ENCODE data around the gene ABRAXAS1.
"Not testable (repeated sequence)": the region's sequence is repeated elsewhere in the genome, so short reads cannot be mapped to it uniquely, and the experiment has no call there.

The ABRAXAS1 gene

GRCh38 chr4:83484500-83485461, at the start of gene ABRAXAS1:
Gene ABRAXAS1 (minus strand): TSS chr4:83485100. CDS start chr4:83485072, 28 bp downstream.
- DNase-seq = peak; percentile 94

- no peak for DNase-seq
Observed at GRCh38 chr4:83527671-83528070, 42.8 kb upstream of the ABRAXAS1 start.

GRCh38 chr4:83522239-83522638, 37.3 kb upstream of the ABRAXAS1 start:
- DNase-seq = no peak

DNA sequence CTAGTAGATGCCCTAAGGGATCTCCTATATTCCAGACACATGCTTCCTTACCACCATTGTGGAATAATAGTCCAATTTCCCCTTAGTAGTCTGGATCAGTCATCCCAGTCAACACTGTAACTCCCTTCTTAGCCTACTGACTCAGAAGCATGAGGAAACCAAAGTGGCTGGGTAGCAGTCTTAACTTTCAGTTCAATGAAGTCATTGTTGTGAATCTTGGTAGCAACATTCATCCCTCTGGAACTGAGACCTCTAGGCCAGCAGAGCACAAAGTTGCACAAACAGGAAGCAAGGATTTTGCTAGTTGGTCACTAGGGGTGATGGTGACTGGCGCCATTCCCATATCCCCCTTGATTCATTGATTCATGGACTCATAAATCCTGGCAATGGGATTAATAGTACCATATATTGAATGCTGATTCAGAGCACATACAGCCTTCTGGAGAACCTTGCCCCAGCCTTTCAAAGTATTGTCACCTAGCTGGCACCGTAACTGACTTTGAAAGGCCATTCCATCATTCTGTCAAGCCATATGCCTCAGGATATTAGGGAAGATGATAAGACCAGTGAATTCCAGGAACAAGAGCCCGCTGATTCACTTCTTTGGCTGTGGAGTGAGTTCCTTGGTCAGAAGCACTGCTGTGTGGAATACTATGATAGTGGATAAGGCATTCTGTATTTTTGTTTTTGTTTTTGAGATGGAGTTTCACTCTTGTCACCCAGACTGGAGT, 31.3 kb upstream of the ABRAXAS1 start:
- DNase-seq = peak; percentile 65

GRCh38 chr4:83510442-83510841, 25.5 kb upstream of the ABRAXAS1 start:
- no peak for DNase-seq

DNA sequence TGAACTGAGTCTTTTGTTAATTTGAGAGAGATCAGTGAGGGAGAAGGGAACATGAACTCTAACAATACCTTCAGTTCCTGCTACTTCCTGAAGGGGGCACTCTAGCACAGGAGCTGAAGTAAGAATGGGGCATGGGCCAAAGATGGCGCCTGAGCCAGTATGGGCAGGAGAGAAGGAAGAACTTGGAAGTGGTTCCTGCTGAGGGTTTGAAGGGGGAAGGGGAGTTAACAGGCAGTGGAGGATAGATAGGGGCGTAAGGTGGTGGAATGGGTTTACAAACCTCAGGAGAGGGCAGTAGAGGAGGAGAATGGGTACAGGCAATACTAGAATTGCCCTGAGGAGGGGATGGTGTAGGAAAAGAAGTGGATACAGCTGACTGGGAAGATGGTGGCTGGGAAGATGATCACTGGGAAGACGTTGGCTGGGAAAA, 24.3 kb upstream of the ABRAXAS1 start:
- DNase-seq = peak; percentile 42

GRCh38 chr4:83504996-83505395, 20.1 kb upstream of the ABRAXAS1 start:
- no peak for DNase-seq

GRCh38 chr4:83504503-83504902, 19.6 kb upstream of the ABRAXAS1 start:
- no peak for DNase-seq

- DNase-seq = no peak
Observed at GRCh38 chr4:83503974-83504373, 19.1 kb upstream of the ABRAXAS1 start.

GRCh38 chr4:83501671-83502070, 16.8 kb upstream of the ABRAXAS1 start:
- not testable (repeated sequence) for DNase-seq

DNA sequence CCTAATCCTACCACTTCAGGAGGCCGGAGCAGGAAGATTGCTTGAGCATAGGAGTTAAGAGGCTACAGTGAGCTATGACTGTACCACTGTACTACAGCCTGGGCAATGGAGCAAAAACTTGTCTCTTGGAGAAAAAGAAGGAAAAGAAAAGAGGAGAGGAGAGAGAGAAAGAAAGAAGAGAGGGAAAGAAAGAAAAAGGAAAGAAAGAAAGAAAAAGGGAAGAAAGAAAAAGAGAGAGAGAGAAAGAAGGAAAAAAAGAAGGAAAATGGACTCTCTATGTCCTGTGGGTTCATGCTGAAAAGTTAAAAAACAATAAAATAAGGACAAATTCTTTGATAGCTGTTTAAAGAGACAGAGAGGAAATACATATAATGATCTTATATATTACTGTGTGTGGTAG, 13.3 kb upstream of the ABRAXAS1 start:
- DNase-seq = no peak

- not testable (repeated sequence) for DNase-seq
Observed at GRCh38 chr4:83496085-83496917, 11.4 kb upstream of the ABRAXAS1 start.

GRCh38 chr4:83490876-83491450, 6.1 kb upstream of the ABRAXAS1 start:
- DNase-seq = peak; percentile 28

- DNase-seq = no peak
Observed at GRCh38 chr4:83489711-83490326, 4.9 kb upstream of the ABRAXAS1 start.

GRCh38 chr4:83486457-83487129, 1.7 kb upstream of the ABRAXAS1 start:
- DNase-seq = no peak

DNA sequence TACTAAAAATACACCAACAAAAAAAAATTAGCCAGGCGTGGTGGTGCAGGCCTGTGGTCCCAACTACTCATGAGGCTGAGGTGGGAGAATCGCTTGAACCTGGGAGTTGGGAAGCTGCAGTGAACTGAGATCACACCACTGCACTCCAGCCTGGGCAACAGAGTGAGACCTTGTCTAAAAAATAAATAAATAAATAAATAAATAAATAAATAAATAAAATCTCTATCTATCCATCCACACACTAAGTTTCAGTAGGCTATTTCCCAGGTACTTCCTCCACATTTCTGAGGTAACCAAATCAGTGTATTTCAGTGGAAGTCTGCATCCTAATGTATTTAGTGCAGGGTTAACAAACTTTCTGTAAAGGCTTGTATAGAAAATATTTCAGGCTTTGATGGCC, 10.9 kb downstream of the ABRAXAS1 start:
- no peak for DNase-seq

DNA sequence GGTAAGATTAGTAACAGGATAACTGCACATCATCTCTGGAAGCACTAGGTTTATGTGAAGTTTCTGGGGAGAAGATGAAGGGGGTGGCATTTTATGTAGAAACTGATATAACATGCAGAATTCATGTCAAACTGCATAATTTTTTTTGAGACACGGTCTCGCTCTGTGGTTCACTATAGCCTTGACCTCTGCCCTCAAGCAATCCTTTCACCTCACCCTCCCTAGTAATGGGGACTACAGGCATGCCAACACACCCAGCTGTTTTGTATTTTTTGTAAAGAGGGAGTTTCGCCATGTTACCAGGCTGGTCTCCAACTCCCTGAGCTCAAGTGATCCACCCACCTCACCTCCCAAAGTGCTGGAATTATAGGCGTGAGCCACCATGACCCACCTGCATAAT, 11.5 kb downstream of the ABRAXAS1 start:
- DNase-seq = no peak

- DNase-seq = no peak
Observed at GRCh38 chr4:83456184-83456501, 28.8 kb downstream of the ABRAXAS1 start.

- DNase-seq = peak; percentile 99
Observed at GRCh38 chr4:83455281-83456183, 29.4 kb downstream of the ABRAXAS1 start, which contains the start of the genes HELQ and MRPS18C. Gene HELQ (minus strand): TSS chr4:83455823. CDS start chr4:83455693, 130 bp downstream. Gene MRPS18C (plus strand): TSS chr4:83456058. CDS start chr4:83456078, 20 bp downstream.

- DNase-seq = peak; percentile 1
Observed at GRCh38 chr4:83454686-83455085, 30.2 kb downstream of the ABRAXAS1 start.
